ENCODE data around the gene GRIK1.

GRIK1 gene

DNA sequence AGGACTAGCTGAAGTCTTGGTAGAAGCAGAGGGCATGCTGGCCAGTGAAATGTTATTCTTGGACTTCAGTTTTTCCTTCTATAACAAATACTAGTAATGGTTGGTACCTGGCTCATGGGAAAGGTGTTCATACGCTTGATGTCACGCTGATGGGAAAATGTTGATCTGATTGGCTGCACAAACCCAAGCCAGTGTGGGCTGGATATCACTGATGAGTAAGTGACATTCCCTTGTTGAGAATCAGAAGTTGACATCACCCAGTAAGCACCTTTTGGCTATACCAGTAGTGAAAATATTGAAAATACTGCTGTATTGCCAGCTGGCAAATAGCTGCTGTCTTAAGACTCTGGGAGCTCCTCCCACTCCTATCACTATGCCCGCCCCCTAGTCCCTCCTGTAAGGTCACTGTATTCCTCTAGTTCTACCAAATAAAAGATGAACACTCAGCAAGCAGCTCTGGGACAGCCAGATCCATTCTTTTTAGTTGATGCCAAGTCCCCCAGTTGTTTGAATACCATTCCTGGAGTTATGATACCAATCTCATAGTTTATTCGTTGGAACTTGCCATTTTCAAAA, 168.2 kb downstream of the GRIK1 start:
- no peak for DNase-seq

DNA sequence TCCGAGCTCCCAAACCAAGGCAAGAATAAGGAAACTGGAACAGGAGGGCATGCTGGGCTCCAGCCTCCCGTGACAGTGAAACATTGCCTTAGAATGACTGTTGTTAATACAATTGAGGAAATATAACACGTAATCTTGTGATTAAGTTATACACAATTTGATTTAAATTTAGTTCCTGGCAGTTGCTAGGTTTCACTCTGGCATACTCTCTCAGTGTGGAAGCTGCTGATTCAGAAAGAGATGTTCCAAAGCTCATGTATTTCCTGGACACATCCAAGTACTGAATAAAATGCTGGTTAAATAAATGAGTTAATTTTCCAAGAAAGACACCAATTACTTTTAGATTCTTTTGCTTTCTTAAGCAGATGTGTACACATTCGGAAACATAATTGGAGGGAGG, 176.1 kb downstream of the GRIK1 start:
- DNase-seq = no peak

DNA sequence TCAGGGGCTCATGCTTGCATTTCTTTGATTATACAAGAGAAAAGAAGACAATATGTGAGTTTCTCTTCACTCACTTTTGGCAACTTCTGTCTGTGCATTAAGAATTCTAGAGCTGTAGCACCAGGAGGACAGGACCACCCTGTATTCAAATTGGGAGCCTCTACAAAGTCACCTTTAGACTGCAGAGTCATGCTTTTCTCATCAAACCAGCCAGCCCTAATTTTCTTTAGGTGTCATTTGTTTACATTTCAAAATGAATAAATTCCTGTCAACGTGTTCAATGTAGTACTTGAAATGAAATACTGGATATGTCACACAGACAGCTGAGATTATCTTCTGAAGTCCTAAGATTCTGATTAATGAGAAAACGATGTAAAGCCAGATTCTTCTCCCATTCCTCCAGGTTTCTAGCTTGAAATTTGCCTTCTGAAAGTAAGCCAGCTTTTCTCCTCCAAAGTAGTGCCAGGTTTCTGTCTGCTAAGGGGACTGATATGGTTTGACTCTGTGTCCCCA, 177.2 kb downstream of the GRIK1 start:
- no peak for DNase-seq

DNA sequence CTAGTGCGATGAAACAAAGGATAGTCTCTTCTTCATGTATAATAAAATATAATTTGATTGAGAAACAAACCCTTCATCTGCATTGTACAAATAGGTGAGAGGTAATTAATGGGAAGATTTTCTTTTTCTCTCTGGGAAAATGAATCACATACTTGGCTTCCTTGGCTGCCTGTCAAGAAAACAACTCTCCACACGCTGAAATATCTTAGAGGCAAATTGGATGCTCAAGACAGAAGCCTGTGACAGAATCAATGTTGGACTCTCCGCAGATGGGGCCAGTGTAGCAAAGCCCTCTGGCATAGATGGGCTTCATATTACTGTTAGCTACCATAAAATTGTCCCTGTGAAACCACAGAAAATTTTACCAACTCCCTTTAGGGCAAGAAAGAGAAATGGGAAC, 186.6 kb downstream of the GRIK1 start:
- no peak for DNase-seq

DNA sequence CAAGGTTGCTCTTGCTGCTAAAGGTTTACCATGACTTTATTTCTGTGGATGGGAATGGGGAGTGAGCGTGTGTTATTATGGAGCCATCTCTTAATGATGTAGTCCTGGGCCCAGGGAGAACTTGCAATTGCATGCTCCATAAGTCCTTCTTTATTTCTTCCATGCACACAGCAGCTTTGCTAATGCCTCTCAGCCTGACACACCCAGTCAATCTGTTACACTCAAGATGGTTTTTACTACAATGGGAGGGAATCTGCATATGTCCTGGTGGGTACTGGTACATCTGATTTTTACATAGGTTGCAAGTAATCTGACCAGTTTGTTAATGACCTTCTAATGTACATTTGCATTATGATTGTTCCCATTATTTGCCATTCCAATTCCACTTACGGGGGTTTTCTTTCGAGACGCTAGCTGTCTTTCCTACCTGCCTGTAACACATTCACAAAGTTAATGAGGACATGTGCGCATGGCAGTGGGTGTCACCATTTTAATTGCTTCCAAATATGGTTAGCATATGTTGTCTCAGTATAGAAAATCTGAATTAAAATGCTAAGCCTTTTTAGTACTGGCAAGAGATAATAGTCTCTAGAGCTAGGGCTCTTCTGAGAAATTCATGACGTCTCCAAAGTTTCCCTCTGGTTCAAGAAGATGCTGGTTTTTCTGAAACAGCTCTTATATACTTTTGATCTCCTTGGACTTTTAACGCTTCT, 188.2 kb downstream of the GRIK1 start:
- no peak for DNase-seq

DNA sequence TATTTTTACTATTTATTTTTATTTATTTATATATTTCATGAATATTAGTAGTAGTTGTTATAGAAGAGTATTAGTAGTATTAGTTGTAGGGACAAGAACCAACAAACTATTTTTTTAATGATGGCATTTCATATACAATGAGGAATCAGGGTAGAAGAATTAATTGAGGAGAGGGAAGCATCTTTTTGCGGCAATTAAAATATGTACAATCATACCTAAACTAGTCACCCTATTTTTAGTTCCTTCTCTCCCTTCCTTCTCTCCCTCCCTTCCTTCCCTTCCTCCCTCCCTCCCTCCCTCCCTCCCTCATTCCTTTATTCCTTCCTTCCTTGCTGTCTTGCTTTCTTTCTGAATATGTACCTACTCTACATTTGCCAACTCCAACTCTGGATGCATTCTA, 189.8 kb downstream of the GRIK1 start:
- no peak for DNase-seq

DNA sequence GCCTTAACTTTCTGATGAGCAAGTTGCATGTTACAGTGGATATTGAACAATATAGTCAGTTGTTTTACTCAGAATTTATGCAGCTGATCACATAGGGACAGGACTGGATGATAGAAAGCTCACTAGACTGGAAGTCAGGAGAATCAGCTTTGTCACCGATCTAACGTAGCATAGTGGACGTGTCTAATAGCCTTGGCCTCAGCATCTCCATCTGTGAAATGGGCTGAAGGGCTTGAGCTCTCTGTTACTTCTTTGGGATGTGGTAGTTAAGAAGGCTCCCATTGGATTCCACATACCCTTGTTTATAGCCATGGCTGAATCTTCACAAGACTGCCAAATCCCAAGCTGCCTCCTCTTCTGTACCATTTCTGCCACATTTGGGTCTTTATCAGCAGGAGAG, 190.6 kb downstream of the GRIK1 start:
- DNase-seq = no peak

DNA sequence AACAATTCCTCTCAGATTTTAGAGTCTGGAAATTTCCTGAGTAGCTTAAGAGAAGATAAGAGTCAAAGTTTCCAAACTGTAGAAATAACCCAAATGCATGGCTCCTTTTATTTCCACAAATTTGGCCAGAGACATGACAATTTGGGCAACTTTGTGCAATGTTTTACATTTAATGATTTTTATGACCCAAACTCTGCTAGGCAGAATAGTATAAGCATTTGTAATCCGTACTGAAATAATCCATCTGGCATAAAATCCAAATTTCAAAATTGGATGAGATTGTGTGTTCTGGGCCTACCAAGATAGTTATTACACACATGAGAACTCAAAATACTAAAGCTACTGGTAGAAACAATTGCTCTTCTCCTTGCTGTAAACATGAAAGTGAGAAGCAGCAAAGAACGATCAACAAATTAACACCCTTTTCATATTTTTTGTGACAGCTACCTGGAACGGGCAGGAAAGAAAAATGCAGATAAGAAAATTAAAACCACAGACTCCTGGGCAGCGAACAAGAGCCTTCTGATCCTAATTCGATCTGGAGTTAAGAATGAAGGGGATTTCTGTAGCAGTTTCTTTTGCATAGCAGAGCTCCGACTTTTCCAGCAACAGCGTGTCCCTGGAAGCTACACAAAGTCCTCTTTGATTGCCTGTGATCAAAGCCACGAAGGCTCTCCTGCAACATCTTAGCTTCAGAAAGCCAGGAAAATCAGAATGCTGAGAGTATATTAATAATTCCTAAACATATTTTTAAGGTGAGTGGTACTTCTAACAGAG, 191.2 kb downstream of the GRIK1 start:
- DNase-seq = no peak

DNA sequence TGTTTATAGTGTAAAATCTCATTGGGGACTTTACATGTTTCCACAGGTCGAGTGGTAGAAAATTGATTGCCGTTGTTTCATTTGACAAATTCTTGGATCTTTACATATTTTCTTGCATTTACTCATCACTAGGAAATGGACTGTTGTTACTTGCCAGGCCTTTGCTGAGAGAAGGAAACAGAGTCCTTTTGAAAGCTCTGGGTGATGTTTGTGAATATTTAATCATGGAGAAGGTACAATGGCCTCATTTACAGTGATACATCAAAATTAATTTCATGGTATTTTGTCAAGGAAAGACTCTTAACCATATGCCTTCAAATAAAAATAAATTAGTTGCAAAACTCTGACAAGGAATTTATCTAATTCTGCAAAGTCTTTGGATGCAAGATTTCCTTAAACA, 198.0 kb downstream of the GRIK1 start:
- no peak for DNase-seq

DNA sequence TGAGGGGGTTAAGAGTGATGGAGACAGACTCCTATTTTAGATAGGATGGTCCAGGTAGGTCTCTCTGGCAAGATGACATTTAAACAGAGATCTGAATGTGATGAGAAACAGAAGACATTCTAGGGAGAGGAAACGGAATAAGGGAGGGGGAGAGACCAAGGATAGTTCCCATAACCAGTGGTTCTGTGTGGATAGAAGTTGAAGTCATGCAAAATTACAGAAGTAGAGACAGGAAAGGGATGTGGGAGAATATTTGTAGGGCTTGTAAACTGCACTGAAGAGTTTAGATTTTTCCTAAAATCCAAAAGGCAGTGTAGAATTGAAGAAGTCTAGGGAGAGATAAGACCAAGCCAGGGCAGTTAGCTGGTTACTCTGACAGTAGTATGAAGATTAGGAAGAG, 200.6 kb downstream of the GRIK1 start:
- DNase-seq = no peak

DNA sequence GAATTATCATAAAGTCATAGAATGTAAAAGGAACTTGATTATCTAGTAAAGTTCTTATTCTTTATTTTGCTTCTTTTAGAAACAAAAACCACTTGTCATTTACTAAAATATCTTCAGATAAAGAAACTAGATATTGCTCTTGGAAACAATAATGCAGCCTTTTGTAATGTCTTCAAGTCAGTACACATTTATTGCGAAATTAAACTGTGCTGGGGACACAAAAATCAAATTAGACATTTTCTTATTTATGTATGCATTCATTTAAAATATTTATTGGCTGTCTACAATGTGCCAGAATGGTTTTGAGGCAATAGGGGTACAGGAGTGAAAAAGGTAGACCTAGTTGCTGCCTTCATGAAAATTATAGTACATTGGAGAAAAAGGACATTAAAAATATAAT, 201.1 kb downstream of the GRIK1 start:
- no peak for DNase-seq

DNA sequence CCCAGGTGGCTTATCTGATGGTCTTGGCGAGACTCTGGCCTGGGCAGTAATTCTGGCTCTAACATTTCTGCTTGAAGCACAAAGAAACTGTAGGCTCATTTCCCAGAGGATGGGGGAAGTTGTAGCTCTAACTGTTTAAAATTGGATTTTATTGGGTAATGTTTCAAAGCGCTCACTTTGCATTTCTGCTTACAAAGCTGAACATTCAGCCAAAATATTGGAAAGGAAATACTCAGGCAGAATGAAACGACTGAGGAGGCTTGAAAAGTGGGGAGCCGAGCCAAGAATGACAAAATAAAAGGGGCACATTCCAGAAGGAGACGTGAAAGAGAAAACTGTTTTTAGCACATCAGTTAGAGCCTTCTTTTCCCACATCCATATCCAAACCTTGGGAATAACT, 202.6 kb downstream of the GRIK1 start:
- no peak for DNase-seq

DNA sequence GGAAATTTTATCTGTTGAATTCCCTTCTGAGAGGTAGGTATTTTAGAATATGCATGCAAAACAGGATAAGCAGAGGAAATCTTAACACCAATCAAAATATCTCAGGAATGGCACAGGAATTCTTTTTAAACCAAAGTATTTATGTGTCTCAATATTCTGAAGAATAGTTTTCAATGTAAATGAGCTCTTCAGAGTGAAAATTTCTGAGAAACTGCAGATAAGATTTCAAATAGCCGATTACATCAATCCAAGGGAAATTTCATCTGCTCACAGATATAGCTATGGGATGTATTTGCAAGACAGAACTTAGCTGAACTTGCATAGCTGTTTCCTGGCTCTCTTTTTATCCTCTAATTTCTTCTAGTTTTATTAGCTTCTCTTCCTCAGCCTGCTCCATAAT, 209.5 kb downstream of the GRIK1 start:
- DNase-seq = no peak

DNA sequence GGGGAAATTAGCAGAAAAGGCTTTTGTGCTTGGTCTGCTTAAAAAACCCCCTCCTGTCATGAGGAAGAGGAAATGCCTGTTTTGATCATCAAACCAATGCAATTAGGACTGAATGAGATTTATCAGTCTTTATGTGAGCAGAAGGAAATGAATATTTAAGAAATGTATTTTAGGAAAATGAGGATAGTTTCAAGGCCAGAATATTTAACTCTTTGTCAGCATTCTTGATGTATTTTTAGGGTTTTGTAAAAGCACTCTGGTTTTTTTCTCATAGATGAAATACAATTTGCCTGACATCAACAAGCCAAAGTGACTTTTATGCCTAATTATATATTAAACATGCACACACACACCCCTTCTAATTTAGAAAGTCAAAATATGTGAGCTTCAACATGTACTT, 213.8 kb downstream of the GRIK1 start:
- no peak for DNase-seq

DNA sequence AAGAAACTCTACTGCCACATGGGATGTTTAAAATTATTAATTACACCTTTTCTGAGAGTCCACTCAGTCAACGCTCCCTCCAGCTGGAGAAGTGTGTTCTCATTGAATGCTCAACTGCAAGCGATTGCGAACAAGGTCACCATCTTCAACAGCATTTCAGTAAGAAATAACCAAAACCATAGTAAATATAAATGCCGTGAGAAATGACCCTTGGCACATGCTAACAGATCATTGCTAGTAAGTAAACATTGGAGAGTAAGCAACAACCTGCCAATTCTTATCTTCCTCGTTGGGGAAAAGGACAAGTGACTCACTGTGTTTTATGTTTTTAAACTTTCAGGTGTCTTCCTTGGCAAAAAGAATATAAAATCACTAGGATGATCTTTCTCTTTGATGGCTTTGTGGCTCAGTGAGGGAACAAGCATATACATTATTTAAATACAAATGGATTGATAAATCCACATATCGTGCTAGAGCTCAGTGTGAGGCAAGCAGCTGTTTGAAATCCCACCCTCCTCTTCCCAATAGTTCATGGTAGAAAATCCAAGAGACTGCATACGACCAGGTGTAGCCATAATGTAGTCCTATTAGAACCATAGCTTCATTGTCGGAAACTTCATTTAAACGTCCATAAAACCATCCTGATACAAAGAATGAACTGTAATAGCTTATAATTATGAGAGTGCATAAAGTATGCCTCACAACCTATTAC, 214.6 kb downstream of the GRIK1 start:
- no peak for DNase-seq

DNA sequence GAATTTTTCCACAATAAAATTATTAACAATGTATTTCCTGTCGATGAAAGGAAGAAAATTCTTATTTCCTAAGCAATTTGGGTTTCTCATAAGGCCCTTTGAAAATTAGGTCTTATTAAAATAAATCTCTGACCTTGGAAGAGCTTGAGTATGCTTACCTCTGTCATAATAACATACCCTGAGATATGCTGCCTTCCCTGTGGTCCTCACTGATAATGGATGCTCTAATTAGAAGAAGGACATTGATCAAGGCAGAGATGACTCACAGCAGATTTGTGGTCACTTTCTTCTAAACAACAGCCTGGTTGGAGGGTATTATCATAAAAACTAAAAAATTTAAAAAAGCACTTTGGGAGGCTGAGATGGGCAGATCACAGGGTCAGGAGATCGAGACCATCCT, 217.8 kb downstream of the GRIK1 start:
- no peak for DNase-seq

DNA sequence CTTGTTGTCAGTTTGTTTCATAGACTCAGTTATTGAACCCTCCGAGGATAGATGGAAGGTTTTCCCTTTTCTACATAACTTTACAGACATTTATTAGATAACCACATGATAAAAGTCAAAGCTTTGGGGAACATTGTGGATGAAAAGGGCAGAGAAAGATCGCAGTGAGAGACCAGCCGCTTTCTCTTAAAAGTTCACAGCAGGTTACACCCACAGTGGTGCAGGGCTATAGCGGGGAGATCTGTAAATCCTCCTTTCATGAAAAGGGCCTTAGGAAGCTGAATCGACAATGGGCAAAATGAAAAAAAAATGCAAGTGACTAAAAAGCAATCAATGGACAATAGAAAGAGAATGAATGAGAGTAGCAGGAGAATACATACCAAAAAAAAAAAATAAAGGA, 218.6 kb downstream of the GRIK1 start:
- DNase-seq = no peak

DNA sequence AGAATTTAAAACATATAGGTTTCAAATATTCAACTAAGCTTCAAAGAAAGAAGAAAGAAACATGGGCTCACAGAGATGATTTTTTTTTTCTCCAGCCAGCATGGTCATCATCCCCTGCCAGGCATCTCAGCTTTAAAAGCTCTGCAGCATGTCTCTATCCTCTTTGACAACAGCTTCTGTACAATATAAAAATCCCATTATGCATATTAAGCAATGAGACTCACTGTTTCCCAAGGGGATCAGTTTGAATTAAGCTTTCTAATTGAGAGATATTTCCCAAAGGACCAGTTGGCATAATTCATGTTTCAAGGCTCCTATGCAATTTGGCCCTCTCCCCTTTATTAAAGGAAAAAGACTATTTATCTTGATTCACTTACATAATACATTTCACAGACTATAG, 220.3 kb downstream of the GRIK1 start:
- DNase-seq = no peak

DNA sequence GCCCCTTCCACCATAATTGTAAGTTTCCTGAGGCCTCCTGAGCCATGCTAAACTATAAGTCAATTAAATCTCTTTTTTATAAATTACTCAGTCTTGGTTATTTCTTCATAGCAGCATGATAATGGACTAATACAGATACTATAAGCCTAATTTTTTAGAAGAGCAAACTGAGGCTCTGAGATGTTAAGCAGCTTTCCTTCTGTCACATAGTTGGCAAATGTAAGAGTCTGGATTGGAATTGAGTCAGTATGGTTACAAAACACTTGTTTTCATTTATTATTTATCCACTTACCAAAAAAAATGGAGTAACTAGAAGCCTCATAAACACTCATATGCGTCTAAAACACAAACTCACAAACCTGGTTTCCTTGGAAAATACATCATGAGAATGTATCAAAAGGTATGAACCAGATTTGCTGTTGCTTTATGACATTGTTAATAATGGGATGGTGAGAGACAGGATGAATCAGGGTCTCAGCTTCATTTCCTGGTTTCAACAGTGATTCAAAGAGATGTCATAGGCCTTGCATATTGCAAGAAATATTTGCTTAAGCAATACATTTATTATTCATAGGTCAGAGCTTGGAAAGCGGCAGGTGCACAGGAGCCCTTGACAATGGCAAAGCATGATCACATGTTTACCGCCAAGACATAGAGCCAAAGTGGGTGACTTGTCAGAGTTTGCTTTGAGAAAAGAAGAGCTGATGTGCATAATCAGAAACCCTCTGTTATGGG, 221.5 kb downstream of the GRIK1 start:
- DNase-seq = no peak

DNA sequence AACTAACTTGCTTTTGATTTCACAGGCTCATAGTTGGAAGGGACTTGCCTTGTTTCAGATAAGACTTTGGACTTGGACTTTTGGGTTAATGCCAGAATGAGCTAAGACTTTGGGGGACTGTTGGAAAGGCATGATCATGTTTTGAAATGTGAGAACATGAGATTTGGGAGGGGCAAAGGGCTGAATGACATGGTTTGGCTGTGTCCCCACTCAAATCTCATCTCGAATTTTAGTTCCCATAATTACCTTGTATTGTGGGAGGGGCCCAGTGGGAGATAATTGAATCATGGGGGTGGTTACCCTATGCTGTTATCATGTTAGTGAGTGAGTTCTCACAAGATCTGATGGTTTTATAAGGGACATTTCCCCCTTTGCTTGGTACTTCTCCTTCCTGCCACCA, 222.1 kb downstream of the GRIK1 start:
- DNase-seq = no peak

DNA sequence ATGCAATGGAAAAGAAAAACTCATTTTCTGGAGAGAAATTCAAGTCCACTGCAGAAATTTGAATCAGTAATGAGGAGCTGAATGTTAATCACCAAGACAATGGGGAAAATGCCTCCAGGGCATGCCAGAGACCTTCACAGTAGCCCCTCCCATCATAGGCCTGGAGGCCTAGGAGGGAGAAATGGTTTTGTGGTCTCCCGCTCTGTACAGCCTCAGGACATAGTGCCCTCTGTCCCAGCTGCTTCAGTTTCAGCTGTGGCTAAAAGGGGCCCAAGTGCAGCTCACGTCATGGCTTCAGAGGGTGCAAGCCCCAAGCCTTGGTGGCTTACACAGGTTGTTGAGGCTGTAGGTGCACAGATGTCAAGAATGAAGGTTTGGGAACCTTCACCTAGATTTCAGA, 223.0 kb downstream of the GRIK1 start:
- no peak for DNase-seq

DNA sequence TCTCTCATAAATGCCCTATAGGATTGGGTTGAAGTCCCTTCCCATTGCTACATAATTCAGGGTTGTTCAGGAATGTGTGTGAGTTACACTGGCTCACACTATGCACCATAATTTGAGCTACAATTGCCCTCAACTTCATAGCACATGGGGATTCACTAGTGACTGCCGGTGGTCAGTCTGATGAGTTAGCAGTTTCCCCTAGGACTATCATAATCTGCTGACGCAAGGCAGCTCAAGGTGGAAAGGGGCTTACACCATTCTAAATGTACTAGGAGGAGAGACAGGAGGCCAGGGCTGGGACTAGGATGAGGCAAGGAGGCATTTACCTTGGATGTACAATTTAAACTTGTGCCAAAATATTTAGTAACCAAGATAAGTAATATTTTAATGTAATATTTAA, 224.7 kb downstream of the GRIK1 start:
- DNase-seq = no peak

DNA sequence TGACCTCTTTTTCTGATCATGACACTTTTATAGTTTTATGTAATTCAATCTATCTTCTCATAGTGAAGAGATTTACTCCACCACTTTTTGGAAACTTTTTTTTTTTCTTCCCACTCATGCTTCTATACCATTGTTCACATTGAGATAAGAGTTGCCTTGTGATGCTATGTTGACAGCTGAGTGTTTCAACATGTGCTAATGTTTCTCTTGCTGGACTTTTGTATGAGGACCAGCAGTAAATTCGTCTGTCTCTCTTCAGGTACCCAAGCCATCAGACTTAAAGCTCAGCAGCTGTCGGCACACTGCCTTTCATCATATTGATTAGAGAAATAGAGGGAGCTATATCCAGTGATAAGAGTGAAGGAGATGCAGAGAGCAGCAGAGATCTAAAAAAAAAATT, 227.0 kb downstream of the GRIK1 start:
- no peak for DNase-seq
